LNCaP clone FGC (cell line): Measurements from ENCODE around the gene EXOC4.

Experiments used
- DNase-seq: peaks from one replicate; pipeline ENCODE4 v3.0.0-alpha.2; 2011; ENCODE audit warnings: low read depth
- H3K4me3 ChIP-seq: 2 replicates; pipeline ENCODE4 v1.5.1; 2011; ENCODE audit warnings: mild to moderate bottlenecking, low read depth, low read length, control low read depth
- CTCF ChIP-seq: IDR thresholded peaks from 2 replicates; pipeline ENCODE4 v1.5.1; 2012; ENCODE audit warnings: mild to moderate bottlenecking; ENCODE audit not compliant: control insufficient read depth, insufficient read depth; ENCODE audit errors: extremely low read depth

Gene EXOC4

GRCh38 chr7:133540096-133540860 is 287.4 kb downstream of the EXOC4 start:
- H3K4me3 ChIP-seq, result no peak overlapping the region
- DNase-seq, result no peak
- TF ChIP-seq CTCF, result no peak

DNA sequence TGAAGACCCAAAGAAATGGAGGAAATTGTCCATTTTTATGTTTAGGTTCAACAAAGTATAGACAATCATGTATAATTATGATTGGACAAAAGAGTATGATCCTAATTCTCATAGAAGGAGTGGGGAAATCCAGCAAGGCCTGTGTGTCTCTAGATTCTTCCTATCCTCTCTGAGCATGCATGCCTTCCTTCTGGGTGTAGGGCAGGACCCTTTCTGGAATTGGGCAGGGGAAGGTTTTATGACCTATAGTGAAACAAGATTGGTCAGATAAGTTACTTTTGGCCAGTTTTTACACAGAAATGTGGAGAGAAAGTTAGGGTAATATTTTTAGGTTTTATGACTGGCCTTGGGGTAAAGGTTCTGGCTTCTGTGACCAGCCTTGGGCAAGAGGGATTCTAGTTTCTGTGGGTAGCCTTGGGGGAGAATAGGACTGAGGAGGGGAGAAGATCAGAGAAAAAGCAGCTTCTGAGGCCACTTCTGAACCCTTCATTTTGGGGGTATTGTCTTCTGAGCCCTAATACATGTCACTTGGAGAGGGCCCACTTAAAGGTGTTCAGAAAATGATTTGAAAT is 289.4 kb downstream of the EXOC4 start:
- H3K4me3 ChIP-seq, result no peak overlapping the region
- no peak for TF ChIP-seq CTCF
- DNase-seq, result no peak

GRCh38 chr7:133543657-133544056 is 290.8 kb downstream of the EXOC4 start:
- no peak for TF ChIP-seq CTCF
- DNase-seq, result no peak
- no peak overlapping the region for H3K4me3 ChIP-seq

GRCh38 chr7:133545618-133546017 is 292.7 kb downstream of the EXOC4 start:
- H3K4me3 ChIP-seq, result no peak overlapping the region
- no peak for TF ChIP-seq CTCF
- no peak for DNase-seq

GRCh38 chr7:133547981-133548380 is 295.1 kb downstream of the EXOC4 start:
- TF ChIP-seq CTCF, result no peak
- H3K4me3 ChIP-seq, result no peak overlapping the region
- DNase-seq, result no peak

DNA sequence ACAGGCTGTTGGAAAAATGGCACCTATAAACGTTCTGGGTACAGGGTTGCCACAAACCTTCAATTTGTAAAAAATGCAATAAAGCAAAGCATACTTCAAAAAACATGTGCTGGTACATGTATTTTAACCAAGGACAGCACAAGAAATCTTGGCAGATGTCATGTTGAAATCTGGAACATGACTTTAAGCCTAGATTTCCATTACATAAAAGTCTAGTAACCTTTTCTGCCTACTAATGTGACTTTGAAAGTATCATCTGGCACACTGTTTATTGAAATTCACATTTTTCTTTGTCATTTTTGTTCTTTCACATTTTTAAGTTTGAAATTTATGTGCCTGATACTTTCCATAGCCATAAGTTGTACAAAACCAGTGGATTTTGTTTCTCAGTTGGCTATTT is 296.8 kb downstream of the EXOC4 start:
- H3K4me3 ChIP-seq, result no peak overlapping the region
- DNase-seq, result no peak
- TF ChIP-seq CTCF, result no peak

DNA sequence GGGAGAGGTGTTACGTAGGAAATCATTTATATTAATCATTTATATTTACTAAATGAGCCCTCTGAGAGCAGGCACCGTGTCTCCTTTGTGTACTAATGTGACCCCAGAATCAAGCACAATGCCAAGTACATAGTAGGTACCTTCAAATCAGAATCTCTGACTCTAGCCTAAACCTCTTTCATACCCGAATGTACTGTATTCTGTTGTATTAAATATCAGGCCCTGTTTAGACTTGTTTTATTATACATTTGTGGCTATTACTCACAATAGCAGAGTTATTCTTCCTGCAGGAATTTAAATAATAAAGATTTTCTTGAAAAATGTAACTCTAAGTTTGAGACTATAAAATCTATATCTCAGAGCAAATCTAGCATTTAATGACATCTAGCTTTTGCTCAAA is 297.3 kb downstream of the EXOC4 start:
- no peak overlapping the region for H3K4me3 ChIP-seq
- TF ChIP-seq CTCF, result no peak
- DNase-seq, result no peak
